SK-N-MC (cell line): ENCODE results near the gene CARM1.

Source experiments
- EZH2 ChIP-seq: fragments of 200-600 bp; sonication (generic); IDR thresholded peaks from one replicate; pipeline ENCODE4 v1.6.1; 2017; ENCODE audit warnings: antibody characterized with exemption
- FOXP2 ChIP-seq: optimal IDR thresholded peaks from 2 replicates; pipeline ENCODE3; 2011; ENCODE audit warnings: mild to moderate bottlenecking, moderate library complexity; ENCODE audit not compliant: insufficient read depth; ENCODE audit errors: extremely low read length, control extremely low read depth
- POLR2AphosphoS5 ChIP-seq: IDR thresholded peaks from 2 replicates; pipeline ENCODE4 v1.6.1; 2012; ENCODE audit warnings: mild to moderate bottlenecking, low read depth, low read length, borderline replicate concordance

GRCh38 chr19:10899151-10899653 lies 27.8 kb downstream of the CARM1 start:
- no peak for TF ChIP-seq POLR2AphosphoS5
- TF ChIP-seq EZH2: no peak
- no peak for TF ChIP-seq FOXP2
